ENCODE measurements around the gene ZFYVE21.

DNA sequence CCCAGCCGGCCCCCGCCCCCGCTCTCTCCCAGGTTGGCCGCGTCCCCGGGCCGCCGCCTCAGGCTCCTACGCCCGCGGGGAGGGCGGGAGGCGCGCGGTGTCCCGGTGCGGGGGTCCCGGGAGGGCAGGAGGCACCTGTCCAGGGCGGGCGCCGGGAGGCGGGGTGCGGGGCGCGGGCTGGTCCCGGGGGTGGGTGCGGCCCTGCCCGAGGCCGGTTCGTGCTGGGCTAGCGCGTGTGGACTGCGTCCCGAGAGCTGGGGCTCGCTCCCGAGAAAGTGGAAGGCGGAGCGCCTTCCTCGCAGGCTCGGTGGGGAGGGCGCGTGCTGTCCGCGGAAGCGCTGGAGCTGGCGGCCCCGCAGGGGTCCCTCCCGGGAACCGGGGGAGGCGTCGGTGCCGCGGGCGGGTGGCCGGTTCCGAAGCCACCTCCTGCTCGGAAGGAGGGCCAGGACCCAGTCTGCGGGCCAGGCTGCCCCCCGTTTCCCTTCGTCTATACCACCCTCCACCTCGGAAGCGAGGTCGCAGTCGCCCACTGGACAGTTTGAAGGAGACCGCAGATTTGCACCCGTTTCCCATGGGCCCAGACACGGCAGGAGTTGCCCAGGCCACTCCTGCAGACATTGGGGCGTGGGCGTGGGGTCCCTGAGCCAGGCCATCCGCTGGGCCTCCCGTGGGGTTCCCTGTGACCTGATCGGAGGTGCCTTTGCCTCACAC is 636 bp downstream of the ZFYVE21 start:
- TF ChIP-seq, protein P1, sequence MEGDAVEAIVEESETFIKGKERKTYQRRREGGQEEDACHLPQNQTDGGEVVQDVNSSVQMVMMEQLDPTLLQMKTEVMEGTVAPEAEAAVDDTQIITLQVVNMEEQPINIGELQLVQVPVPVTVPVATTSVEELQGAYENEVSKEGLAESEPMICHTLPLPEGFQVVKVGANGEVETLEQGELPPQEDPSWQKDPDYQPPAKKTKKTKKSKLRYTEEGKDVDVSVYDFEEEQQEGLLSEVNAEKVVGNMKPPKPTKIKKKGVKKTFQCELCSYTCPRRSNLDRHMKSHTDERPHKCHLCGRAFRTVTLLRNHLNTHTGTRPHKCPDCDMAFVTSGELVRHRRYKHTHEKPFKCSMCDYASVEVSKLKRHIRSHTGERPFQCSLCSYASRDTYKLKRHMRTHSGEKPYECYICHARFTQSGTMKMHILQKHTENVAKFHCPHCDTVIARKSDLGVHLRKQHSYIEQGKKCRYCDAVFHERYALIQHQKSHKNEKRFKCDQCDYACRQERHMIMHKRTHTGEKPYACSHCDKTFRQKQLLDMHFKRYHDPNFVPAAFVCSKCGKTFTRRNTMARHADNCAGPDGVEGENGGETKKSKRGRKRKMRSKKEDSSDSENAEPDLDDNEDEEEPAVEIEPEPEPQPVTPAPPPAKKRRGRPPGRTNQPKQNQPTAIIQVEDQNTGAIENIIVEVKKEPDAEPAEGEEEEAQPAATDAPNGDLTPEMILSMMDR (IDR thresholded peaks at IDR 0.05; ENCODE audit: low read depth, low read length, missing input control): no peak
- TF ChIP-seq SP1 (IDR thresholded peaks at IDR 0.05) (no peak), RXRA (IDR thresholded peaks at IDR 0.05) (no peak), GABPA (IDR thresholded peaks at IDR 0.05 in 1 of 2, conservative IDR thresholded peaks at IDR 0.05 in 1 of 2) (no peak), YY1 (IDR thresholded peaks at IDR 0.05) (no peak), TAF1 (conservative IDR thresholded peaks at IDR 0.05) (no peak), JUND (IDR thresholded peaks at IDR 0.05) (no peak), HNF4A (conservative IDR thresholded peaks at IDR 0.05) (no peak)
- TF ChIP-seq, protein P2, sequence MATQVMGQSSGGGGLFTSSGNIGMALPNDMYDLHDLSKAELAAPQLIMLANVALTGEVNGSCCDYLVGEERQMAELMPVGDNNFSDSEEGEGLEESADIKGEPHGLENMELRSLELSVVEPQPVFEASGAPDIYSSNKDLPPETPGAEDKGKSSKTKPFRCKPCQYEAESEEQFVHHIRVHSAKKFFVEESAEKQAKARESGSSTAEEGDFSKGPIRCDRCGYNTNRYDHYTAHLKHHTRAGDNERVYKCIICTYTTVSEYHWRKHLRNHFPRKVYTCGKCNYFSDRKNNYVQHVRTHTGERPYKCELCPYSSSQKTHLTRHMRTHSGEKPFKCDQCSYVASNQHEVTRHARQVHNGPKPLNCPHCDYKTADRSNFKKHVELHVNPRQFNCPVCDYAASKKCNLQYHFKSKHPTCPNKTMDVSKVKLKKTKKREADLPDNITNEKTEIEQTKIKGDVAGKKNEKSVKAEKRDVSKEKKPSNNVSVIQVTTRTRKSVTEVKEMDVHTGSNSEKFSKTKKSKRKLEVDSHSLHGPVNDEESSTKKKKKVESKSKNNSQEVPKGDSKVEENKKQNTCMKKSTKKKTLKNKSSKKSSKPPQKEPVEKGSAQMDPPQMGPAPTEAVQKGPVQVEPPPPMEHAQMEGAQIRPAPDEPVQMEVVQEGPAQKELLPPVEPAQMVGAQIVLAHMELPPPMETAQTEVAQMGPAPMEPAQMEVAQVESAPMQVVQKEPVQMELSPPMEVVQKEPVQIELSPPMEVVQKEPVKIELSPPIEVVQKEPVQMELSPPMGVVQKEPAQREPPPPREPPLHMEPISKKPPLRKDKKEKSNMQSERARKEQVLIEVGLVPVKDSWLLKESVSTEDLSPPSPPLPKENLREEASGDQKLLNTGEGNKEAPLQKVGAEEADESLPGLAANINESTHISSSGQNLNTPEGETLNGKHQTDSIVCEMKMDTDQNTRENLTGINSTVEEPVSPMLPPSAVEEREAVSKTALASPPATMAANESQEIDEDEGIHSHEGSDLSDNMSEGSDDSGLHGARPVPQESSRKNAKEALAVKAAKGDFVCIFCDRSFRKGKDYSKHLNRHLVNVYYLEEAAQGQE (IDR thresholded peaks at IDR 0.05): no peak
- TF ChIP-seq, protein P3, sequence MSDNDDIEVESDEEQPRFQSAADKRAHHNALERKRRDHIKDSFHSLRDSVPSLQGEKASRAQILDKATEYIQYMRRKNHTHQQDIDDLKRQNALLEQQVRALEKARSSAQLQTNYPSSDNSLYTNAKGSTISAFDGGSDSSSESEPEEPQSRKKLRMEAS (IDR thresholded peaks at IDR 0.05): no peak

All from liver (tissue), 3 donors.